Activated CD4-positive, CD25-positive, alpha-beta regulatory T cell treated with anti-CD3 and anti-CD28 coated beads, Interleukin-2, amount 50 U/mL, for 72 hours (primary cell): ENCODE data around the gene MOGAT2.
"Not testable (repeated sequence)": the region's sequence is repeated elsewhere in the genome, so short reads cannot be mapped to it uniquely, and the experiment has no call there.

Experiments used
- DNase-seq: peaks from one replicate; pipeline ENCODE4 v3.0.0; 2021

MOGAT2 gene

DNA sequence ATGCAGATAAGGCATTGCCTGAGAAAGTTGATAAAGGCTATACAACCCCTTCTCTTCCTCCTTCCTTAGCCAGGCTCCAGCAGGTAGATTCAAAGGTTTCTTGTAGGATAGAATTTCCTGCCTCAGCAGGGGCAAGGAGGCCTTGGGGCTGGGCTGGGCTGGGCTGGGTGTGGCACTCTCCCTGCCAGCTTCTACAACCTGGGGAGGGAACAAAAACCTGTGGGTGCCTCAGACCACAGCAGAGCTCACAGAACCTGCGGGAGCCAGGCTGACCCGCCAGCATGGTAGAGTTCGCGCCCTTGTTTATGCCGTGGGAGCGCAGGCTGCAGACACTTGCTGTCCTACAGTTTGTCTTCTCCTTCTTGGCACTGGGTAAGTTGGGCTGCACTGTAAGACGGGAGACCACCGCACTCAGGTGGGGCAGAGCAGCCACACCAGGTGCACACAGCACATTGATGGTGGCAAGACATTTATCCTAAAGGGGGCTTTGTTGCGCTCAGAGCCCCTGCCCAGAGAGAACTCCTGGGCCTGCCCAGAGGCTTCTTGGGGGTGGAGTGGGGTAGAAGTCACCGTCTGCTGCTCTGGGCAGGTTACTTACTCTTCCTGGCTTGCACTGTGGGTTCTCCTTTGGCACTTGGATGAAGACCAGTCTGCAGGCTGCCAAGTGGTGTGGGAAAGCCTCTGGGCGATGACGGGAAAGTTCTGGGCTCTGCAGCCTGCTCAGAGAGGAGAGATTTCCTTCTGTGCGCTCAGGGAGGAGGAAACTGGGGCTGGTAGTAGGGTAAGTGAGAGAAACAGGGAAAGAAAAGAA lies at the start of gene MOGAT2:
Gene MOGAT2, plus strand, starts transcription at position 231 of the 811 bp plus-strand sequence. Its CDS starts 51 bp downstream, at position 282.
- DNase-seq = no peak

DNA sequence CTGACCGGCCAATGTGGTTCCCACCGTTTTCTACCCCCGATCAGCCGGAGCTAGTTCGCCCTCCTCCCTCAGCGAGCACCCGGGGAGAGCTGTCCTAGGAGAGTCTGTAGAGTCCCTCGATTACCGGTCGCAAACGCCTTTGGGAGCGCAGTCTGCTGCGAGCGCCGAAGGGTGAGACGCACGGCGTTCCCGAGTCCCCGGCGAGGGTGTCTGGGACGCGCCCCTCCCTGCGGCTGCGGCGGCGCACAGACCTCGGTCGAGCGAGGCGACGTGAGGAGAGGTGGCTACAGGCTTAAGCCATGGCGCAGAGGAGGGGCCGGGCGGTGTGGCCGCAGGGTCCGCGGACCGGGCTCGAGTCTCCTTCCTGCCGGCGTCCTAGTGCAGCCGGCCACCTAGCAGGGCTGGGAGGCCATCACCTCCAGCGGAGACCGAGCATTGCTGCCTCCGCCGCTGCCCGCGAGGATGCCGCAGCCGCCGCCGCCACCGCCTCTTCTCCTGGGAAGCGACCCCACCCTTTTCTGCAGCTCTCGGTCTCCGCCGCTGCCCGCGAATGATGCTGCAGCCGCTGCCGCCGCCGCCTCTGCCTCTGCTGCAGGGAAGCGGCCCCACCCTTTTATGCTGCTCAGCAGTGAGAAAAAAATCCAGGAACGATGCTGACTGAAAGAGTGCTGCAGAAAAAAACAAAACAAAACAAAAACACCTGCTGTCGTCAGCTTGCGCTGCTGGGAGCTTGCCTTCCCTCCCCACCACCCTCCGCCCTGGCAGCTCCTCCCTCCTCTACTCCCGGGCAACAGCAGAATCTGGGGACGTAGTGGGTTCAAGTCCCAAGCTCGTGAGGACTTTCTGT lies 49.0 kb upstream of the MOGAT2 start, which contains the start of gene MAP6:
Gene MAP6, minus strand, starts transcription at position 588 of the 847 bp plus-strand sequence. CDS start 669 bp downstream, outside the sequence.
- no peak for DNase-seq

DNA sequence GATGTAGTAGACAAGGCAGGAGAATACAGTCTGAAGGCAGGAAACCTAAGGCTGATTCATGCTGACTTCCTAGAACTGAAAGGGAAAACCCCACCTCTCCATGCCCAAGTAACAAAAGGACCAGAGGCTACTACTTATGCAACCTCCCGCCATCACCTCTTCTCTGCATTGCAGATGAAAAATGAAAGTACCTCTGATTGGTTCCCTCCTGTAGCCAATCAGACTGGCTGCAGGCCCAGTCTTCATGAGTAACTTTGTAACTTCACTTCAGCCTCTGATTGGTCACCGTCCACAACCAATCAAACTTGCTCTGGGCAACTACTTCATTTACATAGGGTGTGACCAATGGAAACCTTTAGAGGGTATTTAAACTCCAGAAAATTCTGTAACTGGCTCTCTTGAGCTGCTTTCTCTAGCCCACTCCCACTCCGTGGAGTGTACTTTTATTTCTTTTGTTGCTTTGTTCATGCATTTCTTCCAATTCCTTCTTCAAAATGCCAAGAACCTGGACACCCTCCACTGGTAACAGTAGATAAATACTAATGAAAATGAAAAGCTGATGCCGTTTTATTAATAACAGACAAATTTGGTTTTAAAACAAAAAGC lies 43.6 kb upstream of the MOGAT2 start:
- peak; percentile 52 for DNase-seq

DNA sequence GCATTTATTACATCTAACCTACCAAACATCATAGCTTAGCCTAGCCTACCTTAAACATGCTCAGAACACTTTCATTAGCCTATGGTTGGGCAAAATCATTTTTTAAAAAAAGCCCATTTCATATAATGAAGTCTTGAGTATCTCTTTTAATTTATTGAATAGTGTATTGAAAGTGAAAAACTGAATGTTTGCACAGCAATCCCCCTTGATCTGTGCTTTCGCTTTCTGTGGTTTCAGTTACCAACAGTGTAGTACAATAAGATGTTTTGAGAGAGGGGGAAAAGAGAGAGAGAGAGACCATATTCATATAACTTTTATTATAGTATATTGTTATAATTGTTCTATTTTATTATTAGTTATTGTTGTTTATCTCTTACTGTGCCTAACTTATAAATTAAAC lies 40.4 kb upstream of the MOGAT2 start:
- no peak for DNase-seq

DNA sequence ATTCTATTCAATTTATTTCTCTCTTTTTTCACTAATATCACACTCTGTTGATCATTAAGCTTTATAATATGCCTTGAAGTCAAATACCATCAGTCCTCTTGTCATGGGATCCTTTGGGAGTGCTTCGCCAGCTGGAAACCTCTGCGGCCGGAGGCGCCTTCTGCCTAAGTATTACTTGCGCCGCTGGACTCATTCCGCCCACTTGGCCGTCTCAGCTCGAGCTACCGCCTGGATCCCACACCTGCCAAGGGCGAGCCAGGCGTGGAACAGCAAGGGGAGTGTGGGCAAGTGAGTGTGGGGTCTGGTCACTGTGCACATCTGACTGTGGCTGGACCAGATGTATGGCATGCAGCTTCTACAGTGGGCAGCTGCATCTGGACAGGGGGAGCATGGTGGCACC lies 39.7 kb upstream of the MOGAT2 start:
- DNase-seq = no peak

DNA sequence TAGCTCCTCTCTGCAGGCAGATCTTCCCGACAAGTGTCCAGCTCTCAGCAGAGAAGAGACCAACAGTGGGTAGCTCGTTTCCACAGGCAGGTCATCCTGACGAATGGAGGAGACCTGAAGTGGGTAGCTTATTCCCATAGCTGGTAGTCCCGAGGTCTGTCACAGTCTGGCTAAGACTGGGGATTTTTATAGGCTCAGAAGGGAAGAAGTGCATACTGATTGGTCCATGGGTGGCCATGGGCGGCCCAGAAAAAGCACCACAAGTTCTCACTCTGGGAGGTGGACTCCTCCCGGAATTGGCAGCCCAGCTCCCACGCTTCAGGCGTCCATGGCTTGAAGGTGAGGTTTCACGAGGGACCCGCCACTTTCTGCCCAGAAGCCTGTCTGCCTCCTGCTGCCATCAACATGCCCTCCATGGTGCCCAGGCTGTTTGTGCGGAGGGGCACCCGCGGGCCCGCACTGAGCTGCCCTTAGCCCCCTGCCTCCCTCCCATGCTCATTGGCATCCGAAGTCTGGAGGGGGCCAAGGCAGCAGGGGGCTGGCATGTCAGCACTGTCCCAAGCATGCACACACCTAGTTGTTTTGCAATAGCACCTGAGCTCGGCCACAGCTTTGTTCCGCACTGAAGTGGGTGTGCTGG lies 38.9 kb upstream of the MOGAT2 start:
- no peak for DNase-seq

DNA sequence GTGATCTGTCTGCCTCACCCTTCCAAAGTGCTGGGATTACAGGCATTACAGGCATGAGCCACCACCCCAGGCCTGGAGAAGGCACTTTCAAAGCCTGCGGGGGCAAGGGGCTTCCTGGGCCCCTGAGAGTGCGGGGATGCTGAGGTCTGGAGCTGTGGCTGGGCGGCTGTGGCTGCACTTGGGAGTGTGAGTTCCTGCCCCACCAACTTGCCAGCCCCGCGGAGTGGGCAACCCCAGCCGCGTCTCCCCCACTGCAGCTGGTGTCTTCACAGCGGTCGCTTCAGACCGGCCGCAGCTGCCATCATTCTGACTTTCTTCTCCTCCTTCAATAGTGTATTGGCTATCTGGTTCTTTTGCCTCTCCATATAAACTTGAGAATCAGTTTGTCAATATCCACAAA lies 38.1 kb upstream of the MOGAT2 start:
- no peak for DNase-seq

DNA sequence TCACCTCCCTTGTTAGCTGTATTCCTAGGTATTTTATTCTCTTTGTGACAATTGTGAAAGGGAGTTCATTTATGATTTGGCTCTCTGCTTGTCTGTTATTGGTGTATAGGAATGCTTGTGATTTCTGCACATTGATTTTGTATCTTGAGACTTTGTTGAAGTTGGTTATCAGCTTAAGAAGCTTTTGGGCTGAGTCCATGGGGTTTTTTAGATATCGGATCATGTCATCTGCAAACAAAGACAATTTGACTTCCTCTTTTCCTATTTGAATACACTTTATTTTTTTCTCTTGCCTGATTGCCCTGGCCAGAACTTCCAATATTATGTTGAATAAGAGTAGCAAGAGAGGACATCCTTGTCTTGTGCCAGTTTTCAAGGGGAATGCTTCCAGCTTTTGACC lies 33.8 kb upstream of the MOGAT2 start:
- not testable (repeated sequence) for DNase-seq

DNA sequence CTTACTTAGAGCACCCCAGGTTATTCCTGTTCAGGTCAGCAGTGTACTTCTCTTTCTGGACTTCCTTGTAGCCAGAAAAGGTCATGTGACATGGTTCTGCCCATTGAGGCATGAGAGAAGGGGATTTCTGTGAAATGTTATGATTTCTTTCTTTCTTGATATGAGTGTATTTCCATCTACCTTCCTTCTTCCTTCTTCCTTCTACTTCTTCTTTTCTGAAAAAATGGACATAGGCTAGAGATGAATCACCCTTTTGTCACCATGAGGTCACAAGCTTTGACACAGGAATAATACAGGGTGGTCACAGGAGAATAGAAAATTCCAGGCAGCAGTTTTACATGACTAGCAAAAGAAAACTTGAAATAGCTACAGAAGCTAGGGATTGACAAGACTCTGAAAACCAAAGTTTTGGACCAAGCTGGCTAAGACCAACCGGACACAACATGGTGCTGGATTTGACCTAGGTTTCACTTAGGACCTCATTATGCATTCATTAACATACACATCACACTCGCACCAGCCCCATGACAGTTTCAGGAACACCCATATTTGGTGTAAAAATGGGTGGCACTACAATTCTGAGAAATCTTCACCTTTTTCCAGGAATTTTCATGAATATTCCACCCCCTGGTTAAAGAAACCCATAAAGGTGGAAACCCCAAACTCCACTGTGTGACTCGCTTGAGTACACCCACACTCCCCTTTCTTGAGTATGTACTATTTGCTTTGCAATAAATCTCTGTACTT lies 27.6 kb upstream of the MOGAT2 start:
- no peak for DNase-seq

DNA sequence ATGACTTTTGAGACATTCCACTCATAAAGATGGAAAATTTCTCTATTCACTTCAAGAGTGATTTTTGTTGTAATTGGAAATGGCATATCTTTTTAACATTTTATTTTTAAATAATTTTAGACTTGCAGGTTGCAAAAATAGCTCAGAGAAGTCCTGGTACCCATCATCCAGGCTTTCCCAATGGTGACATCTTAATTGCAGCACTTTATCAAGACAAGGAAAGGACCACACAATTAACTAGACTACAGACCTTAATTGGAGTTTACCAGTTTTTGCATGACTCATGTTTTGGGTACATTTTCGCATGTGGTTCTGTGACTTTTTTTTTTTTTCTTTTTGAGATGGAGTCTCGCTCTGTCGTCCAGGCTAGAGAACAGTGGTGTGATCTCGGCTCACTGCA lies 25.8 kb upstream of the MOGAT2 start:
- DNase-seq = no peak

DNA sequence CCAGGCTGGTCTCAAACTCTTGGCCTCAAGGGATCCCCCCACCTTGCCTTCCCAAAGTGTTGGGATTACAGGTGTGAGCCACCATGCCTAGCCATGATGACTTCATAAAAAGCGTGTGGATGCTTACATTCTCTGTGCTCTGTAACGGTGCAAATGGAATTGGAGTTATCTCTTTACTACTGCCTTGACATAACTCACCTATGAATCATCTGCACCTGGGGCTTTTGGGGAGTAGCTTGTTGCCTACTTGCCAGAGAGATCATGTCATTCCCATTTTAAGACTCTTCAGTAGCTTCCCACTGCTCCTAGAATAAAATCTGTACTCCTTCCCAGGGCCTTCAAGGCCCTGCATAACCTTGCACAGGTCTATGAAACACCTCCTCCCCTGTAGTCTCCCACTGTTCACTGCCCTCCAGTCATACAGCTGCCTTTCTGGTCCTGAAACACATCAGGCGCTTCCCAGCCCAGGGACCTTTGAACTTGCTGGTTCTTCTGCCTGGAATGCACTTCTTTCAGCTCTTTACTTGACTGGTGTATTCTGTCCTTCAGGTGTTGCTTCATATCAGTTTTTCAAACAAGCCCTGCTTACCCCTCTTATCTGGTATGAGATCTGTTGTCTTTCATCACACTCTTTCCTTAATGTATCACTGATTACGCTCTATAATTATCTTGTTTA lies 19.6 kb upstream of the MOGAT2 start:
- DNase-seq = no peak

DNA sequence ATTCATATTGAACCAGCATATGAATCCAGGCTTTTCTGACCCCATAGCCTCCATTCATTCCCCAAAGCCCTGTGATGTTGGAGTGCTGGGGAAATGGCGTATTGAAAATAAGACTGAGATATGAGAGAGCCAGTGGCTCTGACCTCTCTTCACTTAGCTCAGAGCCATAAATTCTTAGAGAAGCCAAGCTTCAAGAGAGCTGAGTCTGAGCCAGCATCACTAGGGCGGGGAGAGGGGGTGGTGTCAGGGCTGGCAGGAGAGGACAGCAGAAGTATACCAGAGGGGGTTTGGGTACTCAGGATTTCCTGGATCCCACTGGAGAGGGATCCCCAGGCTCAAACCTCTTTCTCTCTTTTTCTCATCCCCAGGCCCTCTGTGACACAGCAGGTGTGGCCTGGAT lies 16.7 kb upstream of the MOGAT2 start:
- DNase-seq = no peak

DNA sequence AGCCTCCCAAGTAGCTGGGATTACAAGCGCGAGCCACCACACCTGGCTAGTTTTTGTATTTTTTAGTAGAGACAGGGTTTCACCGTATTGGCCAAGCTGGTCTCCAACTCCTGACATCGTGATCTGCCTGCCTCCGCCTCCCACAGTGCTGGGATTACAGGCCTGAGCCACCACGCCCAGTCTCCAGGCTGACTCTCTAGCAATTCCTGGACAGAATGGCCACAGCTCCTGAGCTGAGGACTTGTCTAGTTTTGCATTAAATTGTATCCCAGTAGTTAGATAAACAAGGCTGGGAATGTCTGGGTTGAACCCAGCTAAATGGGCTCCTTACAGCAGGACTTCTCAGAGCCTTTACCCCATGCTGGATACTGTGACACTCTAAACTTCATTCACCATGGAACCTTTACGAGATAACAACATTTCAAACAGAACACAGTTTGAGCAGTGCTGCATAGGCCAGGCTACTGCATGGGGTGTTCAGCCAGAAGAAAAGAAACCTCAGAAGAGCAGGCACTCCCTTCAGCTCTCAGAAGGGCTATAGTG lies 13.9 kb upstream of the MOGAT2 start:
- DNase-seq = no peak

DNA sequence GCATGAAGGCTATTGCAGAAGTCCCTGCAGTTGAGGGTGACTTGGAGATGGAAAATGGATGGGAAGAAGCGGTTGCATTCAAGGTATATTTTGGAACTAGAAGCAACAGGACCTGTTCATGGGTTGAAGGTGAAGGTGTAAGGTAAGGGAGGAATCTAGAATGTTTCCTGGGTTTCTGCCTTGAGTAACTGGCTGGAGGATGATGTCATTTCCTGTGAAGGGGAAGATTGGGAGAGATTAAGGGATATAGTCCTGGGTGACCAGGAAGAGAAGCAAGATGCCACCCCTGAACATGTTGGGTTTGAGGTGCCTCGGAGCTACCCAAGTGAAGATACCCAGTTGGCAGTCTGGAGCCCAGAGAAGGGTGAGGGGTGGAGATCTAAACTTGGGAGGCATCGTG lies 12.1 kb upstream of the MOGAT2 start:
- no peak for DNase-seq

DNA sequence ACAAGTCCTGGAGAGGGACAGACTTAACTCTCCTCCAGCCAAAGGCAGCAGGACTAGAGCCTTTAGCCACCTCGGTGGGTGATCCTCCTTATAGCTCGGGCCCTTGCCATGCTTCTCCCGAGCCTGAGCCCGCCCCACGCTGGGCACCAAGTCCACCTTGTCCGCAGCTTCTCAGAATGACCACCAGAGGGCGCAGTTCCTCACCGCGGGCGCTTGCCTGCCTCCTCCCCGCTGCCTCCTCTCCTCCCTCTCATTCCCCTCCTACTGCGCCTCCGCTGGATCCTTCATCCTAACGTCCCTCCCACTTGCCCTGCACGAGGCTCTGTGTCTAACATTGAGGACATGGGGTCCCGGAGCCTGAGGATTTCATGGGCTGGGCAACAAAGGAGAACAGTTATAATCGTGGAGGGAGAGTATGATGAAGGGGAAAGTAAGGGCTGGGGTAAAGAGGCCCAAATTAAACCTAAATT lies 11.3 kb upstream of the MOGAT2 start:
- peak; percentile 71 for DNase-seq

DNA sequence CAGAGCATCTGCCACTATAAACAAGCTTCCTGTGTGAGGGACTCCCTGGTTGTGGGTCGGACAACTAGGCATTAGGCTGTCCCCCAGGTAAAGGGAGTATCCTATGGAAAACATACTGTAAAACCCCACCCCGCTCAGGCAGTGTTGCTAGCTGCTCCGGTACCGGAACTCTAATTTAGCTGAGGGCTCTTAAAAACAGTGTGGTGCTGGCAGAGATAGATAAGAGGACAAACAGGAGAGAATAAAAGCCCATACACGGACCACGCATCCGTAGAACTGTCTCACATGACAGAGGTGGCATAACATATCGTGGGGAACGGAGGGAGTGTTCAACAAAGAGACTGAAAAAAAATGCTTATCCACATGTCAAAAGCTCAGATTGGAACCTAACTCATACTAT lies 3.4 kb upstream of the MOGAT2 start:
- no peak for DNase-seq

DNA sequence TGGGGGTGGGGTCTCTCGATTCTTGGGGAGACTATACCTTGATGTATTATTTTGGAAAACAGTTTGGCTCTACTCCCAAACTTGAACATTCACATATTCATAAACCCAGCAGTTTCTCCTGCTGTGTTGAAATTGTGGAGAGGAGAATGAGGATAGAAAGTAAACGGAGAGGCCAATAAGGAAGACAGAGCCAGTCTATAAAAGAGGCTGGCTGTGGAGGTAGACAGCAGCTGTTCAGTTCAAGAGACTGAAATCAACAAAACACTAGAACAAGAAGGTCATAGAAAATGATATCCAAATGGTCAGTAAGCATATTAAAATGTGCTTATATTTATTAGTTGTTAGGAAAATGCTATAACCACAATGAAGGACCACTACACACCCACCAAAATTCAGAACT lies 1.9 kb upstream of the MOGAT2 start:
- no peak for DNase-seq

DNA sequence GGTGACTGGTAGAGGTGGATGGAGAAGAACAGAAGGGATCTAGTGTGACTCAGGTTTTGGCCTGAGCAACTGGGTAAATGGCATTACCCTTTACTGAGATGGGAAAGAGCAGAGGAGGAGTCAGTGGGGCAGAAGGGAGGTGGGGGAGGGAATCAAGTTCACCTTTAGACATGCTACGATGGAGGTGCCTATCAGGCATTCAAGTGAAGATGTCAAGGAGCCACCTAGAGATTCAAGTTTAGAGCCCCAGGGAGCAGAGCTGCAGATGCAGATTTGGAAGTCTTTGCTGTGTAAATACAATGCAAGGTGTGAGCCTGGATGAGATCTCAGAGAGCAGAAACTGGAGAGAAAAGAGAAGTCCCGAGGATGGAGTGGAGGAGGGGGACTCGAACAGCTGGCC lies 979 bp upstream of the MOGAT2 start:
- DNase-seq = no peak

DNA sequence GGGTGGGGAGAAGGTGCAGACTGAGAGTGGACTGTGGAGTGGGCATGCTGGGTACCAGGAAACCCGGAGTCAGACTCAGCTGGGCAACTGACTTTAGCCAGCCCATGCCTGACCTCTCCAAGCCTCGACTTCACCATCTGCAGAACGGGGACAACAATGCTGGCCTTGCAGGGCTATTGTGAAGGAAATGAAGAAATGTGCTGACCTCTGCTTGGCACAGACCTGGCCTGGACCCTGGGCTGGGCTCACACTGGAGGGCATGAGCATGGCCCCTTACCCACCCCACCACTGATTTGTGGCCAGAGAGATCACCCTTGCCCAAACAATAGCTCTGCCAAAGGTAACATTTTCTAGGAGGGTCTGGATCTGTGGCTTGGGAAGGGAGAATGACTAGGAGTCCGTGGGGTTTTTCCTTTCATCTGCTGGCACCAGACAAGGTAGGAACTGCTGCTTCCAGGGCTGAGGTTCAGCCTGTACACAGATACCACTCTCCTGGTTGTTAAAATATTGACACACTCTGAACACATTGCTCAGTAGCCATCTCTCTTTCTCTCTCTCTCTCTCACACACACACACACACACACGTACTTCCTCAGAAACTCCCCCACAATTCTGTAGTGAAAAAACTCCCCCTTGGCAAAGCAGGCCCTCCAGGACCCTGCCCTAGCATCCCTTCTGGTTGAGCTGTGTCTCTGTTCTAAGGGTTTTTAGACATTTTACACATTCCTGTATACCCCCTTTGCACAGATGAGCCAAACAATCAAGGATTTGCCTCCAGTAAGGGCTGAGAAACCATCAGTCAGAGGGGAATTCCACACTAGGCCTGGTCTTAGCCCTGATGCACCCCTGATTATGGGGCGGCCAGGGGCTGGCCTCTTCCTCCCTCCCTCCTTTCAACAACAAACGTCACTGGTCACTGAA lies 1.0 kb downstream of the MOGAT2 start:
- peak; percentile 8 for DNase-seq
